HG02981 (cell line): ENCODE results near the gene PDE3A.

Source experiments
- ATAC-seq: cut with Tn5 transposase; IDR thresholded peaks from one replicate; pipeline ENCODE4 v1.9.1; 2021; ENCODE audit warnings: mild to moderate bottlenecking, moderate library complexity; ENCODE audit not compliant: unreplicated experiment

PDE3A gene

GRCh38 chr12:20453756-20454310 lies 85.5 kb downstream of the PDE3A start:
- no peak for ATAC-seq

GRCh38 chr12:20455001-20455706 lies 86.8 kb downstream of the PDE3A start:
- no peak for ATAC-seq

- no peak for ATAC-seq
Observed at GRCh38 chr12:20457582-20457981, 89.2 kb downstream of the PDE3A start.

- no peak for ATAC-seq
Observed at GRCh38 chr12:20458011-20458410, 89.7 kb downstream of the PDE3A start.

GRCh38 chr12:20459920-20460319 lies 91.6 kb downstream of the PDE3A start:
- ATAC-seq, result no peak

- no peak for ATAC-seq
Observed at GRCh38 chr12:20460956-20461355, 92.6 kb downstream of the PDE3A start.

GRCh38 chr12:20463913-20464524 lies 95.7 kb downstream of the PDE3A start:
- ATAC-seq, result no peak

- ATAC-seq, result no peak
Observed at GRCh38 chr12:20469300-20469699, 101.0 kb downstream of the PDE3A start.

GRCh38 chr12:20469756-20470155 lies 101.4 kb downstream of the PDE3A start:
- no peak for ATAC-seq

GRCh38 chr12:20472102-20472782 lies 103.9 kb downstream of the PDE3A start:
- no peak for ATAC-seq

- ATAC-seq, result no peak
Observed at GRCh38 chr12:20473133-20473532, 104.8 kb downstream of the PDE3A start.

GRCh38 chr12:20474016-20474415 lies 105.7 kb downstream of the PDE3A start:
- no peak for ATAC-seq

GRCh38 chr12:20474443-20474842 lies 106.1 kb downstream of the PDE3A start:
- ATAC-seq, result no peak

GRCh38 chr12:20475542-20475941 lies 107.2 kb downstream of the PDE3A start:
- no peak for ATAC-seq

- no peak for ATAC-seq
Observed at GRCh38 chr12:20476551-20476950, 108.2 kb downstream of the PDE3A start.

- ATAC-seq, result no peak
Observed at GRCh38 chr12:20477255-20477654, 108.9 kb downstream of the PDE3A start.

- no peak for ATAC-seq
Observed at GRCh38 chr12:20477672-20478071, 109.3 kb downstream of the PDE3A start.

- no peak for ATAC-seq
Observed at GRCh38 chr12:20482491-20483054, 114.2 kb downstream of the PDE3A start.

GRCh38 chr12:20483776-20484175 lies 115.4 kb downstream of the PDE3A start:
- ATAC-seq, result no peak

GRCh38 chr12:20486233-20486632 lies 117.9 kb downstream of the PDE3A start:
- no peak for ATAC-seq

- ATAC-seq, result no peak
Observed at GRCh38 chr12:20487519-20487918, 119.2 kb downstream of the PDE3A start.

- ATAC-seq, result no peak
Observed at GRCh38 chr12:20489645-20490044, 121.3 kb downstream of the PDE3A start.
